Tibial nerve (tissue), 4 donors: ENCODE measurements around the gene METTL24. TPM values are rescaled to one million over a fixed set of nuclear protein-coding genes. Genes with fewer than 3 reads are reported as not detected.

ENCODE experiments used
- DNase-seq, 2 donors: peaks; one replicate each; pipeline ENCODE4 v3.0.0-alpha.2; 2019; ENCODE audit warnings: low spot score in 2 of 2
- H3K27ac ChIP-seq, 4 donors: fragments of 200-600 bp; sonication (generic) in 3 of 4; one replicate each; pipeline ENCODE4 v1.5.1; 2017 to 2019; ENCODE audit warnings: mild to moderate bottlenecking in 1 of 4
- H3K27me3 ChIP-seq, 2 donors: fragments of 200-600 bp; sonication (generic) in 1 of 2; one replicate each; pipeline versions ENCODE4 v1.5.1 to v1.6.0; 2017 to 2019
- H3K36me3 ChIP-seq, 3 donors: fragments of 200-600 bp; sonication (generic); one replicate each; pipeline ENCODE4 v1.5.1; 2018 to 2019
- H3K4me1 ChIP-seq, 4 donors: fragments of 200-600 bp; sonication (generic) in 3 of 4; one replicate each; pipeline ENCODE4 v1.5.1; 2017 to 2019
- H3K4me3 ChIP-seq, 4 donors: fragments of 200-600 bp; sonication (generic) in 3 of 4; one replicate each; pipeline ENCODE4 v1.5.1; 2017 to 2019; ENCODE audit warnings: mild to moderate bottlenecking in 1 of 4, moderate library complexity in 1 of 4
- H3K9me3 ChIP-seq, 4 donors: fragments of 200-600 bp; sonication (generic) in 3 of 4; one replicate each; pipeline ENCODE4 v1.5.1; 2017 to 2019
- EP300 ChIP-seq, 2 donors: sonication (generic); formaldehyde crosslinking; IDR thresholded peaks; one replicate each; pipeline ENCODE4 v1.6.1; 2017; ENCODE audit warnings: antibody characterized with exemption in 2 of 2, mild to moderate bottlenecking in 1 of 2
- POLR2A ChIP-seq, 2 donors: fragments of 450-650 bp; IDR thresholded peaks; one replicate each; pipeline ENCODE4 v1.6.1; 2017; ENCODE audit warnings: antibody characterized with exemption in 2 of 2, mild to moderate bottlenecking in 2 of 2, moderate library complexity in 2 of 2
- WGBS, 2 donors: methylation state at CpG; one replicate each; pipeline ENCODE4 v1.1.5; 2018; 5-methylcytosine and 5-hydroxymethylcytosine counted together
- total RNA-seq, 4 donors: library from RNA; depleted of rRNA; stranded (reverse); fragments of >200 nt; gene quantifications; one replicate each; pipeline ENCODE4 v1.1.0, GENCODE V29; 2016
- TF ChIP-seq, protein P1 (sequence below), 5 experiments: fragments of 200-600 bp in 3 of 5; fragments of 450-650 bp in 2 of 5; sonication (generic) in 3 of 5; IDR thresholded peaks; one replicate each; pipeline ENCODE4 v1.5.1; 2016 to 2019; ENCODE audit warnings: antibody characterized with exemption in 5 of 5, mild to moderate bottlenecking in 3 of 5, moderate library complexity in 2 of 5

METTL24 gene
- total RNA-seq, 4 donors from 2014 or later = 0.63 to 2.4 (median 0.93) TPM

DNA sequence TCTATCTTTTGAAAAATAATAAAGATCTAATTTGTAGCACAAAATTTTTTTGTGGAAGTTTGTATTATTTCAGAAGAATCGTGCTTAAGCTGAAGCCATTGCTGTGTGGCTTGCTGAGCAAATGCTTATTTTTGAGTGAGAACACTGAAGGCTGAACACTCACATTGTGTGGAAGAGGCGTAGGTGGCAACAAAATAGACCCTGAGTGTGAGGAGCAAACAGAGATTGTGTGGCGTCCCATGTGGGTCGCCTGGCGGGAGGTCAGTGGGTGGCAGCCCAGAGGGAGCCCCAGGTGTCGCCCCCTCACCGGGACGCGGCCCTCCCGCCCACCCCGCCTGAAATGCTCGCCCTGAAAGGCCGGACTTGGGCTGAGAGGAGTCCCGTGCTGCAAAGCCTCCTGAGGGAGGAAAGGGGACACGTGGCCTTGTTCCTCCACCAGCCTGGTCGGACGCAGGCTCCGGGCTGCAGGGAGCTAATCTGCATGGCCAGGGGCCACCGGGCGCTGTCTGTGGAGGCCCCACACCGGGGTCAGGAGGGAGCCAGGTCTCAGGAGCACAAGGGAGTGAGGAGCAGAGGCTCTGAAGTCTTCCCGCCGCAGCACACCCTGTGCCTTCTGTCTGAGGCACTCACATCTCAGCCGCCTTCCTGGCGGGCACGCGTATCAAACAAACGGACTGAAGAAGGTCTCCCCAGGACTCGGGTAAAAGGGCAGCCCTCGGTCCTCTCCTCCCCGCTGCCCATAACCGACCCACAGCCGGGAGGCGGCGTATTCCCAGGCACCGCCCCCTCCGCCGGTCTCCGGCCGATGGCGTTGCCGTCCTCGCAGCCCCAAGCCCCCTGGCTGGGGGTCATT lies 41.3 kb upstream of the METTL24 start:
- no peaks in the 10 kb centered on the region for H3K36me3 ChIP-seq
- no peak for DNase-seq
- peak overlapping the region; percentile 15 to 53 (median 40) for H3K4me3 ChIP-seq
- WGBS, 2 donors = 18 to 51% methylated on average over 31 to 32 of the region's 43 CpGs
- H3K27me3 ChIP-seq = no peaks in the 10 kb centered on the region
- H3K9me3 ChIP-seq = no peaks in the 10 kb centered on the region
- TF ChIP-seq POLR2A (IDR thresholded peaks at IDR 0.05) = no peak
- TF ChIP-seq, protein P1, sequence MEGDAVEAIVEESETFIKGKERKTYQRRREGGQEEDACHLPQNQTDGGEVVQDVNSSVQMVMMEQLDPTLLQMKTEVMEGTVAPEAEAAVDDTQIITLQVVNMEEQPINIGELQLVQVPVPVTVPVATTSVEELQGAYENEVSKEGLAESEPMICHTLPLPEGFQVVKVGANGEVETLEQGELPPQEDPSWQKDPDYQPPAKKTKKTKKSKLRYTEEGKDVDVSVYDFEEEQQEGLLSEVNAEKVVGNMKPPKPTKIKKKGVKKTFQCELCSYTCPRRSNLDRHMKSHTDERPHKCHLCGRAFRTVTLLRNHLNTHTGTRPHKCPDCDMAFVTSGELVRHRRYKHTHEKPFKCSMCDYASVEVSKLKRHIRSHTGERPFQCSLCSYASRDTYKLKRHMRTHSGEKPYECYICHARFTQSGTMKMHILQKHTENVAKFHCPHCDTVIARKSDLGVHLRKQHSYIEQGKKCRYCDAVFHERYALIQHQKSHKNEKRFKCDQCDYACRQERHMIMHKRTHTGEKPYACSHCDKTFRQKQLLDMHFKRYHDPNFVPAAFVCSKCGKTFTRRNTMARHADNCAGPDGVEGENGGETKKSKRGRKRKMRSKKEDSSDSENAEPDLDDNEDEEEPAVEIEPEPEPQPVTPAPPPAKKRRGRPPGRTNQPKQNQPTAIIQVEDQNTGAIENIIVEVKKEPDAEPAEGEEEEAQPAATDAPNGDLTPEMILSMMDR (IDR thresholded peaks at IDR 0.05) = no peak
- peaks cover 0 to 12% (median 2%) of the 10 kb centered on the region in 4 donors for H3K4me1 ChIP-seq
- peak overlapping the region in 3 of 4 donors; percentile 31 to 72 (median 52) for H3K27ac ChIP-seq

DNA sequence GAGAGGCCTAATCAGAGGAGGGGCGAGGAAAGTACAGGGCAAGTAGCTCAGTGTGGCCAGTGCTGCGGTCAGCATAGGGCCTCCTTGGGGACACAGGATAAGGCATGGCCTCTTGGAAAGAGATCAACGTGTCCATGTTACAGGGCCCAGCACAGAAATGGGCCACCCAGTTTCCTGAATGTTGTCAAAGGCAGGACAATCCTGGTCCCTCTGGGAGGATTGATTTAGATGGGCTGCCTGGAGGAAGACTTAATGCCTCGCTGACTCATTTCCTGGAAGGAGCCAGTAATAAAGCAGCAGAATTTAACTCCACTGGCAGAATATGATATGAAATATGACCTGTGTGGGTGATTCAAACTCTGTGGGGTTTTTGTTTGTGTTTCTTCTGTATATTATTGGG lies 40.6 kb upstream of the METTL24 start:
- no peak for DNase-seq
- Histone ChIP-seq H3K4me1 (peaks cover 0 to 12% (median 2%) of the 10 kb centered on the region in 4 donors), H3K27ac (peak overlapping the region in 2 of 4 donors; percentile 31 to 52), H3K36me3 (no peaks in the 10 kb centered on the region), H3K9me3 (no peaks in the 10 kb centered on the region), H3K4me3 (no peak overlapping the region), H3K27me3 (no peaks in the 10 kb centered on the region)
- WGBS, 2 donors = 80 to 82% methylated on average over 4 of the region's 4 CpGs
- TF ChIP-seq POLR2A (IDR thresholded peaks at IDR 0.05) = no peak
- TF ChIP-seq, protein P1 (IDR thresholded peaks at IDR 0.05) = no peak
- no peak for TF ChIP-seq EP300 (IDR thresholded peaks at IDR 0.05)

DNA sequence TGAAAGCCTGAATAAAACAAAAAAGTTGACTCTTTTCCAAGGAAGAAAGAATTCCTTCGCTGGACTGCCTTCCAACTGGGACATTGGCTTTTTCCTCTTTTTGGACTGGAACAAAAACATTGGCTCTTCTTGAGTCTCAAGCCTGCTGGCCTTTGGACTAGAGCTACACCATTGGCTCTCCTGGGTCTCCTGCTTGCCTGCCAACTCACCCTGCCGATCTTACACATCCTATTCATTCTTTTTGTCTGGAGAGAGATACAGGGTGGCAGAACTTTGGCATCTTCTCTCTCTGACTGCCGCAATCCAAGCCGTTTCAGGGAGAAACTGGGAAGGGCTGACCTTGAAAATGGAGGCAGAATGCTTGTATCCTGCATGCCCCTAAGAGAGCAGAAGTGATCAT lies 37.1 kb upstream of the METTL24 start:
- H3K27me3 ChIP-seq = no peaks in the 10 kb centered on the region
- WGBS, 2 donors = 52 to 55% methylated on average over 4 of the region's 4 CpGs
- no peaks in the 10 kb centered on the region for H3K36me3 ChIP-seq
- no peak overlapping the region for H3K4me3 ChIP-seq
- no peaks in the 10 kb centered on the region for H3K9me3 ChIP-seq
- peaks cover 0 to 17% (median 2%) of the 10 kb centered on the region in 4 donors for H3K4me1 ChIP-seq
- no peak for TF ChIP-seq EP300 (IDR thresholded peaks at IDR 0.05)
- TF ChIP-seq POLR2A (IDR thresholded peaks at IDR 0.05) = no peak
- TF ChIP-seq, protein P1 (IDR thresholded peaks at IDR 0.05) = no peak
- H3K27ac ChIP-seq = no peak overlapping the region
- no peak for DNase-seq

DNA sequence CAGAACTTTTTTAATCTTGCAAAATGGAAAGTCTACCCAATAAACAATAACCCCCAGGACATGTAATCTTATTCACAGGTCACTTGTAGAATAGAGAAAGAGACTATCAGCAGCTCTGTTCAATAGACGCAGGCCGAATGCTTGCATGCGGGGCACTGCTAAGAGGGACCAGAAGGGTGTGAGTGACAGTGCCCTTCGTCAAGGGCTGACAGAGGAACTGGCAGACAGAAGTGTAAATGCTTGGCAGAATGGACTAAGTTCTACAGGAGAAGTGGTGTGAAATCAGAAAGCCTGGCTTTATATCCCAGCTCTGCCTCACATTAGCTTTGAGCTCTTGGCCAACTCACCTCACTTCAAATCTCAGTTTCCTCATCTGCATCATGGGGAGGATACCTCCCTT lies 36.3 kb upstream of the METTL24 start:
- Histone ChIP-seq H3K9me3 (no peaks in the 10 kb centered on the region), H3K27ac (no peak overlapping the region), H3K36me3 (no peaks in the 10 kb centered on the region), H3K4me1 (peaks cover 0 to 11% (median 1%) of the 10 kb centered on the region in 4 donors), H3K4me3 (no peak overlapping the region), H3K27me3 (no peaks in the 10 kb centered on the region)
- TF ChIP-seq POLR2A (IDR thresholded peaks at IDR 0.05) = no peak
- TF ChIP-seq, protein P1 (IDR thresholded peaks at IDR 0.05) = no peak
- no peak for TF ChIP-seq EP300 (IDR thresholded peaks at IDR 0.05)
- DNase-seq = no peak
- WGBS, 2 donors = 96 to 98% methylated on average over 4 of the region's 4 CpGs

DNA sequence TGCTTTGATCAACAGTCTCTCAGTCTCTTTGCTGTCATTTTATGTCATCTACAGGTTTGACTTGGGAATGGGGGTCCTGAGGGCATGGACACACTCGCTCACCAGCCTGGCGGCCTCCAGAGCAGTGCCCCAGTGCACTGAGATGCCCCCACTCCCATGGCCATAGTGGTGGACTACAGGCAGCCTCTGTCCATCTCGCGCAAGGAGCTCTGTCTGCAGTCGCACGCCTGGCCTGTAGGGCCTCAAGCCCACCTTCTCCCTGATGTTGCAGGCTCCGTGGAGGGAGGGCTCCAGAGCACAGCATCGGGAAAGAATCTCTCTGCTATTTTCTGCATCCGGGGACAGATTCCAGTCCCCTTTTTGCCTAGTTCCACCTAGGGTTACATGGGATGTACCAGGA lies 34.6 kb upstream of the METTL24 start:
- Histone ChIP-seq H3K27me3 (no peaks in the 10 kb centered on the region), H3K27ac (no peak overlapping the region), H3K9me3 (no peaks in the 10 kb centered on the region), H3K4me3 (no peak overlapping the region), H3K36me3 (no peaks in the 10 kb centered on the region), H3K4me1 (peaks cover 0 to 5% (median 0%) of the 10 kb centered on the region in 4 donors)
- TF ChIP-seq EP300 (IDR thresholded peaks at IDR 0.05) = no peak
- TF ChIP-seq, protein P1 (IDR thresholded peaks at IDR 0.05) = no peak
- no peak for TF ChIP-seq POLR2A (IDR thresholded peaks at IDR 0.05)
- DNase-seq = no peak
- WGBS, 2 donors = 60 to 79% methylated on average over 5 of the region's 9 CpGs
